HG03108 (cell line): Measurements from ENCODE around the gene UBXN6.

ENCODE experiments used
- ATAC-seq: cut with Tn5 transposase; IDR thresholded peaks from one replicate; pipeline ENCODE4 v1.9.1; 2021; ENCODE audit warnings: moderate library complexity; ENCODE audit not compliant: unreplicated experiment

Gene UBXN6

DNA sequence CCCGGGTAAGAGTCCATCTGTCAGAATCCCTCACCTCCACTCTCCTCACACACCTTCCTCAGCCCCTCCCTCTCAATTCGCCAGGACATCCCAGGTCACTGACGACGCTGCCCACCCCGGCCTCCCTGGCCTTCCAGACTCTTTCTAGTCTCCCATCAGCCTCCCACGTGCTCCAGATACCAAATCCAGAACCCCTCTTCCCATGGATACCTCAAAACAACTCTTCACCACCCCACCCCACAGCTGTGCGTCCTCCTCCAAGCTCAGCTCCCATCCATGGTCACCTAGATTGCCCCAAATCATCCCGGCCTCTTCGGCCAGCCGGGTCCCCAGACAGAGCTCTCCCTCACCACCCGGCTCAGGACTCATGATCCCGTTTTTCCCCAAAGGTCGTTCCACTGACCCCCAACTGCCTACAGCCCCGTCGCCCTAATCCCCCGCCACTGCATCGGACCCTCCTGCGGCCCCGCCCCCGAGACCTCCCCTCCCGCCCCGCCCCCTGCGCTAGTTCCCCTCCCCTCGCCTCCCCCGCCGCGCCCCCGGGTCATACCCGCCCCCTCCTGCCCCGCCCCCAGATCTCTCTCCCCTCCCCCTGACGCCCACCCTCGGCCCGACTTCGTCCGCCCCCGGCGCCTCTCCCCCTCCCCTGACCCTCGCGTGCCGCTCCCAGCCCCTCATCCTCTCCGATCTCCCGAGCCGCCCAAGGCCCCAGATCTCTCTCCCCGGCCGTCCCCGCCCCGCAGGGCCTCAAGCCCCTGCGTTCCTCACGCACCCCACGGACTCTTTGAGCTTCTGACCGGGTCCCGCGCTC lies 546 bp downstream of the UBXN6 start:
- ATAC-seq = no peak

DNA sequence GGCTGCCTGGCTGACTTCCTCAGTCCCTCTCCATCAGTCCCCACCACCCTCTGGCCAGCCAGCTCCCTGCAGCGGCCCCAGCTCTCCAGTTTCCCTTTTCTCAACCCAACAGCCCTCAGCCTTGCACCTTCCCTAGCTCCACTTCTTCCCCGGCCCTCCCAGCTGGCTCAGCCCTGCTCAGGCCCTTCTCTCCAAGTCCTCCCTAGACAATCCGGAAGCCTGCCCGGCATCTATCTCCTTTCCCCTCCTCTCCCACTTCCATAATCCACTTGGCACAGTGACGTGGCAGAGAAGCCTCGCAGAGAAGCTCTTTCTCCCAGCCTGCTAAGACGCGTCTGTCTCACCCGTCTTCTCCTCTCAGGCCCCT lies 1.1 kb downstream of the UBXN6 start:
- ATAC-seq = no peak

DNA sequence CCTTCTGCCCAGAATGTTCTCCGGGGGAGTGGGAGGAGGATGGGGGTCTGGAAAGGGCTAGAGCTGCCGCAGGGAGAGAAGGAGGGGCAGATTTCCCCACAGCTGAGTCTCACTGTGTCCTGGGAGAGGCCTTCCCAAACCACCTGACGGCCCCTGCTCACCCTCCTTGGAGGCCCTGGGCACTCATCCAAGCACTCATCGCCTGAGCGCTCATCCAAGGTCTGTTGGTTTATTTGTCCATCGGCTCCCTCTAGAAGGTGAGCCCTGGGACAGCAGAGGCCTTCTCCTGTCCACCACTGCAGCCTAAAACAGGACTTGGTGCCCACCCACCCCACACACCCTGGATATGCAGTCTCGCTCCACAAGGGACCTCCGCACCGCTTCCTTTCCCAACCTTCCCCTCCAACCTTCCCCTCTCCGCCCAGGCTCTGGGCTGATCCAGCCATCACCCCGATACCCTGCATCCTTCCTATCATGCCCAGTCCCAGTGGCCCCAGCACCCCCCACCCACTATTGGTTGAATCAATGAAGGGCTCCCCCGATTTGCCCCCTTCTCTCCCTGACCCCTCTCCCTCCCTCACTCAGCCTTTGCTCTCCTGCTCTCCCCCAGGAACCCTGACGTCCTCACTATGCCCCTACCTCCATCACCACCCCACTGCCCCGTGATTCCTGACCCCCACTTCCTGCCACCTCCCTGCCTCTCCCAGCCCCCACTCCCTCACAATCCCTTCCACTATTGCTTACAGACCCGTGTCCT lies 1.7 kb downstream of the UBXN6 start:
- ATAC-seq = no peak

DNA sequence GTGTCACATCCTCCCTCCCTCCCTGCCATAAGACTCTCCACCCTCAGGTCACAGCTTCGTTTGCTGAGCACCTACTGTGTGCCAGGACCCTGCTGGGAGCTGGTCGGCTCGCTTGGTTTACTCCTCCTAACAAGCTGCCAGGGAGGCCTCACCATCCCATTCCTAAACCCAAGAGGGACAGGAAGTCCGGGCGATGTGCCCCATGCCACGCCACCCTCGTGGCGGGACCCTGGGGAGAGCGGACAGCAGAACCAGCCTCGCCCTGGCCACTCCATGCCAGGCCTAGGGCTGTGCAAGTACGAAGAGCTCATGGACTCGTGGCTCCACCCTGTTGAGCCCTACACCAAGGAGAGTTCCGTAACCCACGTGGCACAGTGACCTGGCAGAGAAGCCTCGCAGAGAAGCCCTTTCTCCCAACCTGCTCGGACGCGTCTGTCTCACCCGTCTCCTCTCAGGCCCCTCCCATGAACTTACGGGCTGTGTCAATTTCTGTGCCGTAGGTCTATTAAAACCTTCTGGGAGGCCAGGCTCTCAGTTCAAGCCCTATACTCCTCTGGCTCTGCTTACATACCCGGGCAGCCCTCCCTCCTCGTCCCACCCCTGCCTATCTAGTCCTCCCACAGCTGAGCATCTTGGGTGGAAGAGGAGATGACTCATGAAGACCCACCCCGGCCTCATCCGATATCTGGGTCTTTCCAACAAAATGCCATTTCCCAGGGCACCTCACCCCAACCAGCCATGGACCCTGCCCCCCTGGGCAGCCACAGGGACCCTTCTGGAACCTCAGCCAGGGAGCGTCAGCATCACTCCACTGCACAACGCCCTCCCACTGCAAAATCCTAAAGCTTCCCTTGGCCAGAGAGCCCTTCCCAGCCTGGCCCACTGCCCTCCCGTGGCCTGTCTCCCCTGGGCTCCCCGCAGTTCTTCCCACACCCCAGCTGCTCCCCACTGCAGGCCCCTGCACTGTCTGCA lies 2.6 kb downstream of the UBXN6 start:
- ATAC-seq = no peak

DNA sequence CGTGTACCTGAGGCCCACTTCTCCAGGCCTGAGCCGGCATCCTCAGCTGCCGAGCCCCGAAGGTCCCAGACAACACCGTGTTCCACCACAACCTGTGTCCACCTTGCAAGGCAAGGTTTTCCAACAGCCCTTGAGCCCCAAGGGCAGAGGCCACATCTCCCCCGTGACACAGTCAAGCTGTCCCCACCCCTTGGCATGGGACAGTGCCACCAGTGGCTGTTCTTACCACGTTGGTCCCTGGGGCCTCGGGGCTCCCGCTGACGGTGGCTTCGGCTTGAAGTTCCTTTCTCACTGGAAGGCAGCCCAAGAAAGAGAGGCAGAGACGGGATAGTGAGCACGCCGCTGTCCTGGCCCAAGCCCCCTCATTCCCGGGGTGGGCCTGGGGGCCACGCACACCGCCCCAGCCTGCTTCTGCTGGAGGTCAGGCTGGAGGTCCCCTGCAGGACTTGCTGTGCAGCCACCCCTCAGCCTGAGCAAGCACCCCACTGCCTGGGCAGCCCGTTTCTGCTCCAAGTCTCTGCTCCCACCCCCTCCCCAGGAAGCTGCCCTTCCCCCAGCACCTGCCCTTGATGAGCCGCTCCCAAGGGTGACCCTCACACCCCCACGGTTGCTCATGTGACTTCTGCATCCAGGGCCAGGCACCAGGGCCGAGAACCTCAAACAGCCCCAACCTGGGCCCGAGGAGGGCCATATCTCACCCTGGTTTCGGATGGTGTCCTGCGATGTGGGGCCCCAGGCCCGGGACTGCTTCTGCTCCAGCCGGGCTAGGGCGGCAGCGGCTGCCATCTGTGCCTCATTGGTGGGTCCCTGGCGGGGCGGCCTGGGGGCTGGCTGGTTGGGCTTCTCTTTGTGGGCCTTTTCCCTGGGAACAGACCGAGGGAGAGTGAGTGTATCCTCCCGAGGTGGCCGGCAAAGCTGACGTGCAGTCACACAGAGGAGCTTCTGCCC lies 4.1 kb downstream of the UBXN6 start:
- no peak for ATAC-seq

DNA sequence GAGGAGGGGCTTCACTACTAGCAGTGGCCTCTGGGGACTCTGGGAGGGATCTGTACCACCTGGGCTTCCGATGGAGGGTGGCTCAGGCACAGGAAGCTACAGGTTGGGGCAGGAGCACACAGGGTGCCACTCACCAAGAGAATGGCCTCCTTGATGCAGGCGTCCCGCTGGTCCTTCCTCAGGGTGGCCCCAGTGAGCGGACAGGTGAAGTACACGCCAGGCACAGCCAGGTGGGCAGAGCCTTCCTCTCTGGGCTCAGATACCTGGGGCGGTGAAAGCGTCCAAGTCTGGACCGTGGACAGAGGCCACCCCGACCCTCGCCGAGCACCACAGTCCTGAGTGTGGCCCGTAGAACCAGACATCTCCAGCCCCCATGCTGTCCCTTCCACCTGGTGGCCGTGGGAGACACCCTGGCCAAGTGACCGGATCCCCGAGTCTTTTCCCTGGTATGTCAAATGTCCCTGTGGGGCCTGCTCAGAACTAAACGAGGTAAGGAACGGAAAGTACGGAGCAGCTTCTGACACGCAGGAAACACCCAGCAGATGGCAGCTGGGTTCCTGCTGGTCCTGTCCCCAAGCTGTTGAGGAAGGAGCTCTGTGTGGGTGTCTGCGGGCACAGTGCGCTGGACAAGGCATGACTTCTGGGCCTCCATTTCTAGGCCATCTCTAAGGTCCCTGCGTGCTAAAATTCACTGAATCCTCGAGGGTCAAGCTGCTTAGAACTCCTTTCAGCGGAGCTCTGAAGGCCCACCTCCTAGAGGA lies 5.2 kb downstream of the UBXN6 start:
- no peak for ATAC-seq

DNA sequence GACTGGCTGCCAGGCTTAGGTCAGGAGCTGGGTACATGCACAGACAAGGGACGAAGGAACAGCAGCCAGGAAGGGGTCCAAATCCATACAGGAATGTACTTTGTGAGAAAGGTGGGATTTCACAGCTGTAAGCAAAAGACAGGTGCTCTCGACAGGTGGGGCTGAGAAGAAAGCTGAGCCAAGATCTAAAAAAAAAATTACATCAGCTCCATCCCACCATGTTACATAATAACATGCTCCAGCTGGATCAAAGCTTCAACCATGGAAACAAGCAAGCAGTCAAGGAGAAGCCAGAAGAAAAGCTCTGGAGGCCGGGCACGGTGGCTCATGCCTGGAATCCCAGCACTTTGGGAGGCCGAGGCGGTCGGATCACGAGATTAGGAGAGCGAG lies 8.0 kb downstream of the UBXN6 start:
- ATAC-seq = no peak

DNA sequence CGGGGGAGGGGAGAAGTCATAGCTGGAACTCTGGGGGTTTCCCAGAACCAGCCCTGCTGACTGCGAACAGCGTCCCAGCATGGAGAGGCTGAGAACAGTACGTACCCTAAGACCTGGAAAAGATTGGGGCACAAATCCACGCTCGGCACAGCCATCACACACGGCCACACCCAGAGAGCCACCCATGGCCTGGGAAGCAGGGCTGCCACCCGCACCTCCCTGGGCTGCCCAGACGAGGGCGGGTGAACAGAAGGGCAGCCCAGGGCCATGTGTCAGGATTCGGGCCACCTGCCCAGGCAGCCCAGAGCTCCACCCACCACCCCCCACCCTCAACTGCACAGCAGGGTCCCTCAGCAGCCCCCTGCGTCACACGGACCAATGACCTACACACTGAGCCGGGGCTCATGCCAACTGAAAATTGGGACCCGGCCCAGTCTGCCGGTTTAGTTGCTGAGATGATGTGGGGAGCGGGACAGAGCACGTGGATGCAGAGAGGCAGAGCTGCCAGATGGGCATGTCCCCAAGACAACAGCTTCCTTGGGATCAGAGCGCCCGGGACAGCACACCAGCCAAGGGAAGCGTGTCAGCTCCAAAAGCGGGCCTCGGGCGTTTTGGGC lies 8.5 kb downstream of the UBXN6 start:
- ATAC-seq = no peak

DNA sequence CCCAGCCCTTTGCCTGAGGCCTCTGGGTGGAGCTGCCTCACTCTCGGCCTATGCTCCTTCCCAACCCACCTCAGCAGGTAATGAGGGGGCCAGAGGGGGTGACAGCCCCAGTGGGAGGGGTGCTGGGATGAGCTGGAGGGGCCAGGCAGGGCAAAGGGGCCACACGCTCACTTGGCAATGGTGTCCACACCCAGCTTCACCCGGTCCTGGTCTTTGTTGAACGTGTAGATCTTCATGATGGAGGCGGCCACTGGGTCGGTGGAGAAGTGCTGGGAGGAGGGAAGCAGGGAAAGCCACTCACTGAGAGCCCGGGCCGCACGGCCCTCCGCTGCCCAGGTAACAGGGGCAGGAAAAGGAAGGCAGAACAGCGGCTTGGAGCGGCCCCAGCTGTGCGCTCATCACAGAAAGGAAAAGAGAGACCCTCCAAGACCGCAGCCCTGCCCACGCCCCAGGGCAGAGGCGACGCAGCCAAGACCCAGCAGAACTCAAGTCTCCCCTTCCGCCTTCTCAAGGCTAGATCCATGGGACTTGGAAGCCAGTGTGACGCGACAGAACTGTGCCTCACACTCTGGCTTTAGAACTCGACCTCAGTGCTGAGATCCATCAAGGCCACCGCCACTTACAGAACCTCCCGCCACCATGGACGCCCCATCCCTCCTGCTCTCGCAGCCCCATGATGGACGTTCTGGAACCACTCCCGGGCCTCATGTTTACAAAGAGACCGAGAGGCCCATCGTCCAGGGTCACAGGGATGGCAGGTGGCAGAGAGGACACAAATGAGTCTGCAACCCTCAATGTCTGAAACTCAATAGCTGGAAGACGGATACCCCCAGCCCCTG lies 9.2 kb downstream of the UBXN6 start:
- no peak for ATAC-seq

DNA sequence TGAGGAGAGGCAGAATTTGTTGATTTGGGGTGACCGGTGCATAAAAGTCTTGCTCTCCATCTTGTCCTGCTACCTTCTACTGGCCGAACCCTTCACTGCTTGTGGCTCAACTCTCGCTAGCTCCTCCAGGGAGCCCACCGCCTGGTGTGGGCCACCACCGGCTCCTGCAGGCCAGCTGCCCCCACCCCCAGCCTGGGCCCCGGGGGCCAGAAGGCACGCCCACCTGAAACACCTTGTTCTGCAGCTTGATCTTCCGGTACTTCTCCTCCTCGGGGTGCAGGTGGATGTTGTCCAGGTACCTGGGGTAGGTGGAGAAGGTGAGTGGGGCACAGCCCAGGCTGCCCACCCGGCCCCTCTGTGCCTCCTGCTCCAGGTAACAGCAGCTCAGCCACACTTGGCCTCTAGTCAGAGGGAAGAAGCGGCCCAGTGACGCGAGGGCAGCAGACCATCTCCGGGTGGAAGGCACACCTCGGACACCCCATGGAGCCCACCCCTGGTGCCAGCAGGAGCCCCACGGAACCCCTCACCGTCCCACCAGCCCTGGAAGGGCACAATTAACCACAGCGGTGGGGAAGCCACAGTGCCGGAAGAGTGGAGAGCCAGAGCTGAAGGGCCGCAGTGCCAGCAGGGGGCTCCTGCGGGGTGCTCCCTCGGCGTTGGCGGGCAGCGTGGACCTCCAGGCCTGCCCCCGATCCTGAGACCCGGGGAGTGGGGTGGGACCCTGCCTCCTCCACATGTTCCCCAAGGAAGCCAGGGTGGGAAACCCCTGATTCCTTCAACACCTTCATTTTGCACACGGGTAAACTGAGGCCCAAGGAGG lies 10.1 kb downstream of the UBXN6 start:
- ATAC-seq = no peak

DNA sequence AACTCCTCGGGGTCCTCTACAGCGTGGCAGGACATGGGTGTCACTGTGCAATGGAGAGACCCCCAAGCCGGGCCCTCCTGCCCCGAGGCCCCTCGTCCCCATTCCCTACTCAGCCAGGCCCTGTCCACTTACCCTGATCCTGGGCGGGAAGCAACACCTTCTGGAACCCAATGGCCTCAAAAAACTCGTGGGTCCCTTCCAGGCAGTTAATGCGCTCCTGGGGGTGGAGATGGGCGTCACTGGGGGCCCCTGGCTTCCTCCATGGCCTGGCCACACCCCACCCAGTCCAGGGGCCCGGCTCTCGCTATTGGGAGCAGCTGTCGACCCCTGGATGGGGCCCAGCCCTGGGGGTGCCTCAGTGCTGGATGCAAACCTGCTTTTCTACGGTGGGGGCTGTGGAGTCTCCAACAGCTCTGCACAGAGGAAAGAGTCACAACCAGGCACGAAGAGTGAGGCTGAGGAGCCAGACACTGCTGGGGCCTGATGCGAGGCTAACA lies 10.8 kb downstream of the UBXN6 start:
- ATAC-seq = no peak

DNA sequence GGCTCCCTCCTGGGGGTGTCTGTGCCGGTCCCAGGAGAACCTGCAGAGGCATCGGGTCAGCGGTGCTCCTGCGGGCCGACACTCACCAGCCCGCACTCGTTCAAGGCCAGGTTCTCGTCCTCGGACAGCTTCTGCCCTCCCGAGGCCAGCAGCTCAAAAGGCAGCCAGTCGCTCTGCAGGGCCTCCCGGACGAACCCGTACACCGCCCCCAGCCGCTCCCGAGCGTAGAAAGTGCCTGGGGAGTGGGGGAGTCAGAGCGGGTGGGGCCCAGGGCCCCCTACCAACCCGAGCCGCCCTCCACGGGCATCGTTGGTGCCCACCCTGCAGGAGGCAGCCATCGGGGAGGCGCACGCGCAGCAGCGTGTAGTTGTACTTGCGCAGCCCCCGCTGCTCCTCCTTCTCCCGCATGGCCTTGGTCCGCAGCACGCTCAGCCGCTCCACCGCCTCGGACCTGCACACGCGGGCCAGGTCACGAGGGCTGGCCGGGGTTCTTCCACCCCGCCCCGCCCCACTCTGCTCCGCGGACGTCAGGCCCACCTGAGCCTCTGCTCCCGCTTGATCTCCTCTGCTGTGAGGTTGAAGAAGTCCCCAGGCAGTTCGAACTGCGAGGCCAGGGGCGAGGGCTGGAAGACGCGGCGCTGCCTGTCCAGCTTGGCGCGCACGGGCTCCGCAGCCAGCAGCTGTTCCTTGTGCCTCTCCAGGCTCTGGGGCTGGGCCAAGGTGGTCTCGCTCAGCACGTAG lies 11.5 kb downstream of the UBXN6 start:
- ATAC-seq = no peak

DNA sequence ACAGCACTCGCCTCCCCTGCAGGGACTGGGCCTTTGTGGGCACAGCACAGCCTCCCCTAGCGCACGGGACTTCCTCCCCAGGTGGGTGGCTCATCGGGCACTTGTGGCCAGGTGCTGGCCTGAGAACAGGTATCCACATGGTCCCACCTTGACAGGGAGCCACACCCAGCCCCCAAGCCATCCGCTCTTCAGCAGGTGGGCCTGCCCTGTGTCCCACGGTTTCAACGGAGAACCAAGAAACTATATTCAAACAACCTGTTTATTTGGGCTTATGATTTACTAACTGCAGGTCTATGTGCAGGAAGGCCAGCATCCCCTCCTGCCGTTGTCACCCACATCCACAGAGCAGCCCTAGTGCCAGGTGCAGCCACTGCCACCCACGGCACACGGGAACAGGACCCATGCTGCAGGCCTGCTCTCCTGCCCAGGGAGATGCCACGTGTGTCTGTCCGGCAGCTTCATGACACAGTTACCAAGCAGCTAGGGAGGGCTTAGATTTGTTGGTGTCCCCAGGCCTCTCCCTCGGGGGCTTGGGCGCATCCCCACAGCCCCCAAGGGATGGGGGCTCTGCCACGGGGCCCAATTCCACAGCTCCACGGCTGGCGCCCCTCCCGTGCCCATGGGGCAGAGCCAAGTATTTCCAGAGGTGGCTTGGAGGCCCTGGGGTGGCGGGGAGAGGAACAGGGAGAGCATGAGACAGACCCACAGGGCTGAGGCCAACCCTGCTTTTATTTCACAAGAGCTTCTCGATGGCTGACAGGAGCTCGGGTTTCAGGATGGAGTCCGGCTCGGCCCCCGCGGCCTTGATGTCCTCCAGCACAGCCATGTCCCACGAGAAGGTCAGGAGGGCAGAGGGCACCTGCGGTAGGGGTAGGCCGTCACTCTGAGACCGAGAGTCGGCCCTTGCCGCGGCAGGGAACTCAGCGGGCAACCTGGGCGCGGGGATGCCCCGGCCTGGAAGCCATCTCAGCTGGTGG lies 12.5 kb downstream of the UBXN6 start:
- ATAC-seq = no peak

DNA sequence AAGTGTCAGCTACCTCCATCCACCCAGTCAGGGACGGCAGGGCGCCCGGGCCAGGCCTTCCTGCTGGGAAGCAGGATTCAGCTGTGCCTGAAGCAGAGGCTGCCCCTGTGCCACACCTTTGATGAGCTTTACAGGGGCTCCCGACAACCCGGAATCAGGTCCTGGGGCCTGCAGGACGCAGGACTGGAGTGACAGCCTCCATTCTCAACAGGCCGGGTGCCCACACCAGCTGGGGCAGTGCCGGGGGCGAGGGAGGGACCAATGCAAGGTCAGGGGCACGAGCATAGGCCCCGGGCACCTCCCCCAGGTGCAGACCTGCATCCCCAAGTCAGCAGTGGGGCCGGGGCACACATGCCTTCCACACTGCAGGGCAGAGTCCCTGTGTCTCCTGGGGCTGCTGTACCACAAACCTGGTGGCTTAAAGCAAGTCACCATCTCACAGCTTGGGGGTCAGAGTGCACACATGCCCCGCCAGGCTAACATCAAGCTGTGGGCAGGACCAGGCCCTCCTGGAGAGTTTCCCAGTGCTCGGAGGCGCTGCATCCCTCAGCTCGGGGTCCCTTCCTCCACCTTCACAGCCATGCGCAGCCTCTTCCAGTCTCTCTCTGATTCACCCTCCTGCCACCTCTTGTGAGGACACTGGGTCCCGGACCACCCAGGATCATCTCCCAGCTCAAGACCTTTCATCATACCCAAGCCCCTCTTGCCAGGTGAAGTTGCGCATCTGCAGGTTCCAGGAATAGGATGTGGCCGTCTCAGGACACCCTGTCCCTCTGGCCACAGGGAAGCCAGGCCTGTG lies 13.4 kb downstream of the UBXN6 start:
- no peak for ATAC-seq
